H9 (cell line): ENCODE data around the gene MRPL21. TPM values are rescaled to one million over a fixed set of nuclear protein-coding genes. Genes with fewer than 3 reads are reported as not detected.

Experiments used
- DNase-seq: peaks from one replicate; pipeline ENCODE4 v3.0.0-alpha.2; 2017
- H2AFZ ChIP-seq: one replicate; pipeline ENCODE4 v1.6.1; 2013; ENCODE audit warnings: mild to moderate bottlenecking, low read length, control low read depth, moderate library complexity
- H2AK5ac ChIP-seq: 2 replicates; pipeline ENCODE4 v1.6.1; 2013; ENCODE audit warnings: low read length, control low read depth, mixed read lengths; ENCODE audit not compliant: insufficient read length
- H2BK120ac ChIP-seq: one replicate; pipeline ENCODE4 v1.6.1; 2013; ENCODE audit warnings: low read depth, mild to moderate bottlenecking, low read length, control low read depth, inconsistent platforms; ENCODE audit not compliant: poor library complexity, severe bottlenecking
- H2BK12ac ChIP-seq: 2 replicates; pipeline ENCODE4 v1.6.1; 2013; ENCODE audit warnings: low read length, control low read depth, mixed read lengths, low read depth; ENCODE audit not compliant: insufficient read length
- H2BK15ac ChIP-seq: 2 replicates; pipeline ENCODE4 v1.6.1; 2013; ENCODE audit warnings: low read depth, low read length, control low read depth
- H2BK20ac ChIP-seq: one replicate; pipeline ENCODE4 v1.6.1; 2013; ENCODE audit warnings: low read depth, mild to moderate bottlenecking, low read length, control low read depth, inconsistent platforms; ENCODE audit not compliant: poor library complexity, severe bottlenecking
- H2BK5ac ChIP-seq: 2 replicates; pipeline ENCODE4 v1.6.1; 2013; ENCODE audit warnings: low read length, control low read depth, mixed read lengths; ENCODE audit not compliant: insufficient read length
- H3K14ac ChIP-seq: 2 replicates; pipeline ENCODE4 v1.6.1; 2013; ENCODE audit warnings: low read length, control low read depth; ENCODE audit not compliant: insufficient read depth
- H3K18ac ChIP-seq: 2 replicates; pipeline ENCODE4 v1.6.1; 2013; ENCODE audit warnings: low read depth, mild to moderate bottlenecking, mixed read lengths, low read length, control low read depth; ENCODE audit not compliant: insufficient read length
- H3K23ac ChIP-seq: 2 replicates; pipeline ENCODE4 v1.6.1; 2013; ENCODE audit warnings: low read length, control low read depth, mixed read lengths, low read depth; ENCODE audit not compliant: insufficient read length
- H3K23me2 ChIP-seq: 2 replicates; pipeline ENCODE4 v1.6.1; 2013; ENCODE audit warnings: low read depth, mild to moderate bottlenecking, mixed read lengths, low read length, control low read depth; ENCODE audit not compliant: insufficient read length, poor library complexity, severe bottlenecking
- H3K27ac ChIP-seq: 2 replicates; pipeline ENCODE4 v1.5.1; 2013; ENCODE audit warnings: low read length, control low read depth, mixed read lengths, low read depth; ENCODE audit not compliant: insufficient read length
- H3K27me3 ChIP-seq: 2 replicates; pipeline ENCODE4 v1.6.1; 2013; ENCODE audit warnings: low read length, control low read depth, inconsistent platforms; ENCODE audit not compliant: insufficient read depth
- H3K4ac ChIP-seq: 2 replicates; pipeline ENCODE4 v1.6.1; 2013; ENCODE audit warnings: low read depth, mild to moderate bottlenecking, control low read depth, inconsistent platforms, low read length, moderate library complexity
- H3K4me1 ChIP-seq: 2 replicates; pipeline ENCODE4 v1.6.1; 2013; ENCODE audit warnings: low read length, control low read depth, inconsistent platforms; ENCODE audit not compliant: insufficient read depth
- H3K4me2 ChIP-seq: 2 replicates; pipeline ENCODE4 v1.6.1; 2013; ENCODE audit warnings: low read length, control low read depth, mixed read lengths; ENCODE audit not compliant: insufficient read length, insufficient read depth
- H3K56ac ChIP-seq: 2 replicates; pipeline ENCODE4 v1.6.1; 2013; ENCODE audit warnings: low read depth, mild to moderate bottlenecking, mixed read lengths, low read length, control low read depth; ENCODE audit not compliant: insufficient read length
- H3K79me1 ChIP-seq: 2 replicates; pipeline ENCODE4 v1.6.1; 2013; ENCODE audit warnings: low read depth, mild to moderate bottlenecking, moderate library complexity, low read length, control low read depth, inconsistent platforms; ENCODE audit not compliant: insufficient read depth, poor library complexity, severe bottlenecking
- H3K79me2 ChIP-seq: 2 replicates; pipeline ENCODE4 v1.6.1; 2013; ENCODE audit warnings: low read length, control low read depth, inconsistent platforms; ENCODE audit not compliant: insufficient read depth
- H3K9ac ChIP-seq: 2 replicates; pipeline ENCODE4 v1.6.1; 2013; ENCODE audit warnings: low read length, control low read depth, mixed read lengths; ENCODE audit not compliant: insufficient read length; ENCODE audit errors: extremely low read depth
- H3K9me3 ChIP-seq: one replicate; pipeline ENCODE4 v1.6.1; 2013; ENCODE audit warnings: low read depth, low read length, inconsistent platforms; ENCODE audit not compliant: control insufficient read depth
- H3T11ph ChIP-seq: one replicate; pipeline ENCODE4 v1.6.1; 2013; ENCODE audit warnings: mild to moderate bottlenecking, low read length, control low read depth, inconsistent platforms
- H4K20me1 ChIP-seq: one replicate; pipeline ENCODE4 v1.6.1; 2013; ENCODE audit not compliant: control insufficient read depth, insufficient read length, insufficient read depth
- H4K5ac ChIP-seq: 2 replicates; pipeline ENCODE4 v1.6.1; 2013; ENCODE audit warnings: low read depth, mild to moderate bottlenecking, mixed read lengths, low read length, control low read depth; ENCODE audit not compliant: insufficient read length
- H4K8ac ChIP-seq: replicated peaks from 2 replicates; pipeline ENCODE4 v1.6.1; 2013; ENCODE audit warnings: low read length, control low read depth, mixed read lengths, low read depth; ENCODE audit not compliant: insufficient read length
- H4K91ac ChIP-seq: 2 replicates; pipeline ENCODE4 v1.6.1; 2013; ENCODE audit warnings: low read depth, mild to moderate bottlenecking, moderate library complexity, mixed read lengths, low read length, control low read depth; ENCODE audit not compliant: insufficient read length
- H3K27ac Mint-ChIP-seq, 3 experiments: 2 replicates in 2 of 3; 3 replicates in 1 of 3; pipeline ENCODE4 v1.8.0; 2020 to 2021; ENCODE audit warnings: mixed read lengths in 3 of 3, mild to moderate bottlenecking in 1 of 3, moderate library complexity in 1 of 3
- H3K27me3 Mint-ChIP-seq: 2 replicates; pipeline ENCODE4 v1.8.0; 2021; ENCODE audit warnings: low read depth, mild to moderate bottlenecking, moderate library complexity, mixed read lengths
- H3K36me3 Mint-ChIP-seq, 3 experiments: 2 replicates in 2 of 3; 3 replicates in 1 of 3; pipeline ENCODE4 v1.8.0; 2020 to 2021; ENCODE audit warnings: low read depth in 3 of 3, mixed read lengths in 3 of 3; ENCODE audit not compliant: insufficient read depth in 1 of 3
- H3K4me1 Mint-ChIP-seq, 2 experiments: 2 replicates each; pipeline ENCODE4 v1.8.0; 2020; ENCODE audit warnings: mixed read lengths in 2 of 2
- H3K4me3 Mint-ChIP-seq, 2 experiments: 2 replicates in 1 of 2; 3 replicates in 1 of 2; pipeline ENCODE4 v1.8.0; 2020 to 2021; ENCODE audit warnings: mild to moderate bottlenecking in 2 of 2, mixed read lengths in 2 of 2, moderate library complexity in 1 of 2
- H3K9me3 Mint-ChIP-seq, 2 experiments: 2 replicates in 1 of 2; 3 replicates in 1 of 2; pipeline ENCODE4 v1.8.0; 2020; ENCODE audit warnings: mild to moderate bottlenecking in 2 of 2, mixed read lengths in 2 of 2, moderate library complexity in 1 of 2
- WGBS: extraction: QIAGEN DNeasy Blood & Tissue Kit; methylation state at CpG from one replicate; pipeline ENCODE4 v1.1.7; 2013; ENCODE audit warnings: missing lambda C conversion rate, low lambda C conversion rate, mixed read lengths; ENCODE audit not compliant: insufficient read length; ENCODE audit errors: extremely low coverage; 5-methylcytosine and 5-hydroxymethylcytosine counted together
- total RNA-seq: library from RNA; stranded (reverse); gene quantifications from 2 replicates; pipeline ENCODE4 v1.2.1, GENCODE V29; 2021
- TF ChIP-seq, protein P1 (sequence below): fragments of 200-600 bp; sonication (generic); conservative IDR thresholded peaks from 3 replicates; pipeline ENCODE4 v1.8.0; 2021; ENCODE audit warnings: antibody characterized with exemption, mild to moderate bottlenecking

MRPL21 gene
- total RNA-seq, 1 experiment from 2014 or later, result 91.5 TPM

DNA sequence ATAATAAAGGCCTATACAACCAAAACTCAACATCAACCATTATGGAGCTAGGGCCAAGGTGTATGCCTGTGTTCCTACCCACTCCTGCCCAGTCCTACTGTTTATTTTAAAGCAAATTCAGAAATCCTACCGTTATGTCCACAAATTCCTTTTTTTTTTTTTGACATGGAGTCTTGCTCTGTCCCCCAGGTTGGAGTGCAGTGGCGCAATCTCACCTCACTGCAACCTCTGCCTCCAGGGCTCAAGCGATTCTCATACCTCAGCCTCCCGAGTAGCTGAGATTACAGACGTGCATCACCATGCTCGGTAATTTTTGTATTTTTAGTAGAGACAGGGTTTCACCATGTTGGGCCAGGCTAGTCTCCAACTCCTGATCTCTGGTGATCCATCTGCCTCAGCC, 58.8 kb downstream of the MRPL21 start:
- peaks cover 4% of the 10 kb centered on the region for H4K20me1 ChIP-seq
- H3K27ac ChIP-seq, result no peak overlapping the region
- H3K23ac ChIP-seq, result no peak overlapping the region
- H2AFZ ChIP-seq, result no peak overlapping the region
- Mint-ChIP-seq H3K27ac (no peak overlapping the region), H3K27me3 (peaks cover 84% of the 10 kb centered on the region), H3K4me1 (peaks cover 17 to 22% of the 10 kb centered on the region in 2 experiments), H3K4me3 (peak overlapping the region in 1 of 2 experiments; percentile 39; a peak in 3 of 5 replicates), H3K9me3 (peaks cover 0 to 6% of the 10 kb centered on the region in 2 experiments; a peak in 3 of 5 replicates), H3K36me3 (no peaks in the 10 kb centered on the region)
- no peak overlapping the region for H4K5ac ChIP-seq
- H3K4ac ChIP-seq, result no peak overlapping the region
- H3K4me2 ChIP-seq, result no peak overlapping the region
- no peak overlapping the region for H2BK120ac ChIP-seq
- H3K79me1 ChIP-seq, result no peaks in the 10 kb centered on the region
- no peak overlapping the region for H4K91ac ChIP-seq
- H3K4me1 ChIP-seq, result no peaks in the 10 kb centered on the region
- H3K23me2 ChIP-seq, result peaks cover 5% of the 10 kb centered on the region
- H3K14ac ChIP-seq, result no peak overlapping the region
- H2BK5ac ChIP-seq, result no peak overlapping the region
- no peak overlapping the region for H3K9ac ChIP-seq
- TF ChIP-seq, protein P1, sequence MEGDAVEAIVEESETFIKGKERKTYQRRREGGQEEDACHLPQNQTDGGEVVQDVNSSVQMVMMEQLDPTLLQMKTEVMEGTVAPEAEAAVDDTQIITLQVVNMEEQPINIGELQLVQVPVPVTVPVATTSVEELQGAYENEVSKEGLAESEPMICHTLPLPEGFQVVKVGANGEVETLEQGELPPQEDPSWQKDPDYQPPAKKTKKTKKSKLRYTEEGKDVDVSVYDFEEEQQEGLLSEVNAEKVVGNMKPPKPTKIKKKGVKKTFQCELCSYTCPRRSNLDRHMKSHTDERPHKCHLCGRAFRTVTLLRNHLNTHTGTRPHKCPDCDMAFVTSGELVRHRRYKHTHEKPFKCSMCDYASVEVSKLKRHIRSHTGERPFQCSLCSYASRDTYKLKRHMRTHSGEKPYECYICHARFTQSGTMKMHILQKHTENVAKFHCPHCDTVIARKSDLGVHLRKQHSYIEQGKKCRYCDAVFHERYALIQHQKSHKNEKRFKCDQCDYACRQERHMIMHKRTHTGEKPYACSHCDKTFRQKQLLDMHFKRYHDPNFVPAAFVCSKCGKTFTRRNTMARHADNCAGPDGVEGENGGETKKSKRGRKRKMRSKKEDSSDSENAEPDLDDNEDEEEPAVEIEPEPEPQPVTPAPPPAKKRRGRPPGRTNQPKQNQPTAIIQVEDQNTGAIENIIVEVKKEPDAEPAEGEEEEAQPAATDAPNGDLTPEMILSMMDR, result no peak
- H2BK20ac ChIP-seq, result no peak overlapping the region
- WGBS, result no CpG with 5 or more reads among the region's 6 CpGs
- H3K27me3 ChIP-seq, result peaks cover 26% of the 10 kb centered on the region
- H3K79me2 ChIP-seq, result no peaks in the 10 kb centered on the region
- H3K56ac ChIP-seq, result no peak overlapping the region
- H2AK5ac ChIP-seq, result no peak overlapping the region
- no peak for DNase-seq
- no peak overlapping the region for H3K18ac ChIP-seq
- H2BK15ac ChIP-seq, result no peak overlapping the region
- H2BK12ac ChIP-seq, result no peak overlapping the region
- no peak overlapping the region for H4K8ac ChIP-seq
- no peaks in the 10 kb centered on the region for H3K9me3 ChIP-seq
- H3T11ph ChIP-seq, result no peak overlapping the region
